Ectodermal cell (in vitro differentiated cells): ENCODE results near the gene SLC9A9.
"Not testable (repeated sequence)": the region's sequence is repeated elsewhere in the genome, so short reads cannot be mapped to it uniquely, and the experiment has no call there.

ENCODE experiments used
- H3K27ac ChIP-seq: 2 replicates; pipeline ENCODE4 v1.7.0; 2013; ENCODE audit warnings: mild to moderate bottlenecking, low read depth, low read length; ENCODE audit not compliant: insufficient read depth, poor library complexity, severe bottlenecking
- H3K27me3 ChIP-seq: 2 replicates; pipeline ENCODE4 v1.7.0; 2013; ENCODE audit warnings: mild to moderate bottlenecking, low read length; ENCODE audit not compliant: insufficient read depth, control insufficient read depth, poor library complexity, severe bottlenecking
- H3K36me3 ChIP-seq: one replicate; pipeline ENCODE4 v1.7.0; 2013; ENCODE audit warnings: low read length; ENCODE audit not compliant: control insufficient read depth, insufficient read depth
- H3K4me1 ChIP-seq: one replicate; pipeline ENCODE4 v1.7.0; 2013; ENCODE audit warnings: low read length; ENCODE audit not compliant: control insufficient read depth, insufficient read depth
- H3K4me3 ChIP-seq: 2 replicates; pipeline ENCODE4 v1.7.0; 2013; ENCODE audit warnings: low read depth, low read length, control low read depth; ENCODE audit not compliant: insufficient read depth
- H3K9me3 ChIP-seq: 2 replicates; pipeline ENCODE4 v1.7.0; 2013; ENCODE audit warnings: mild to moderate bottlenecking, low read length, moderate library complexity; ENCODE audit not compliant: control insufficient read depth
- WGBS, 2 experiments: methylation state at CpG; one replicate each; pipeline ENCODE4 v1.1.7; 2013; ENCODE audit warnings: missing lambda C conversion rate in 2 of 2; 5-methylcytosine and 5-hydroxymethylcytosine counted together

Gene SLC9A9

GRCh38 chr3:143433787-143434378, 414.4 kb downstream of the SLC9A9 start:
- H3K36me3 ChIP-seq, result no peaks in the 10 kb centered on the region
- H3K4me1 ChIP-seq, result no peaks in the 10 kb centered on the region
- WGBS, 2 experiments, result 72% methylated on average over 3 to 4 of the region's 4 CpGs
- no peak overlapping the region for H3K4me3 ChIP-seq
- H3K27me3 ChIP-seq, result no peaks in the 10 kb centered on the region
- H3K9me3 ChIP-seq, result no peaks in the 10 kb centered on the region
- H3K27ac ChIP-seq, result no peak overlapping the region

DNA sequence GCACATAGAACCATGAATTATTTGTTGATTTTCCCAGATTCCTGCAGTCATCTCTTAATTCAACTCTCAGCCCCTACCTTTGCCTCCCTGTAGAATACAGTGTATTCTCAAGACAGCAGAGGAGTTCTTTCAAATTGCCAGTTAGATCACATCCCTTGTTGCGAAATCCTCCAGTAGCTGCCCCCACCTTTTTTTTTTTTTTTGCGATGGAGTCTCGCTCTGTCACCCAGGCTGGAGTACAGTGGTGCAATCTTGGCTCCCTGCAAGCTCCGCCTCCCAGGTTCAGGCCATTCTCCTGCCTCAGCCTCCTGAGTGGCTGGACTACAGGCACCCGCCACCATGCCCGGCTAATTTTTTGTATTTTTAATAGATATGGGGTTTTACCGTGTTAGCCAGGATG, 417.0 kb downstream of the SLC9A9 start:
- not testable (repeated sequence) for H3K36me3 ChIP-seq, H3K9me3 ChIP-seq, H3K4me1 ChIP-seq, H3K27me3 ChIP-seq, H3K4me3 ChIP-seq, H3K27ac ChIP-seq
- WGBS, 2 experiments, result 93 to 96% methylated on average over 7 of the region's 7 CpGs

DNA sequence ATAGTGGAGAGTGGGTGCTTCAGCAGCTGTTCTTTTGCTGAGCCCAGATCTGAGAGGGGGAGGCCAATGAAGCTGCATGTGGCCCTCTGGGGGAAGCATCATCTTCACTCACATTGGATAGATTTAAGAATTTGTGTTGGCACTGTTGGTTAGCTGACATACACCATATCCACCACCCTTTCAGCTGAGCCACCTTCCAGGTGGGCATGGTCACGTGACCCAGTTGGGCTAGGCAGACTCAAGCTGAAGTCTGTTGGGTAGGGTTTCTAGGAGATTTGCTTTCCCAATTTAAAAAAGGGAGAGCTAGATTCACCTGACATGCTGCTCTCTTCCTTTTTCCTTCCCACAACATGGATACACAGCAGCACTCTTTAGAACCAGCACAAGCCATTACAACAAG, 417.7 kb downstream of the SLC9A9 start:
- H3K4me1 ChIP-seq, result no peaks in the 10 kb centered on the region
- H3K4me3 ChIP-seq, result no peak overlapping the region
- 80 to 100% methylated on average over 1 of the region's 1 CpG for WGBS, 2 experiments

DNA sequence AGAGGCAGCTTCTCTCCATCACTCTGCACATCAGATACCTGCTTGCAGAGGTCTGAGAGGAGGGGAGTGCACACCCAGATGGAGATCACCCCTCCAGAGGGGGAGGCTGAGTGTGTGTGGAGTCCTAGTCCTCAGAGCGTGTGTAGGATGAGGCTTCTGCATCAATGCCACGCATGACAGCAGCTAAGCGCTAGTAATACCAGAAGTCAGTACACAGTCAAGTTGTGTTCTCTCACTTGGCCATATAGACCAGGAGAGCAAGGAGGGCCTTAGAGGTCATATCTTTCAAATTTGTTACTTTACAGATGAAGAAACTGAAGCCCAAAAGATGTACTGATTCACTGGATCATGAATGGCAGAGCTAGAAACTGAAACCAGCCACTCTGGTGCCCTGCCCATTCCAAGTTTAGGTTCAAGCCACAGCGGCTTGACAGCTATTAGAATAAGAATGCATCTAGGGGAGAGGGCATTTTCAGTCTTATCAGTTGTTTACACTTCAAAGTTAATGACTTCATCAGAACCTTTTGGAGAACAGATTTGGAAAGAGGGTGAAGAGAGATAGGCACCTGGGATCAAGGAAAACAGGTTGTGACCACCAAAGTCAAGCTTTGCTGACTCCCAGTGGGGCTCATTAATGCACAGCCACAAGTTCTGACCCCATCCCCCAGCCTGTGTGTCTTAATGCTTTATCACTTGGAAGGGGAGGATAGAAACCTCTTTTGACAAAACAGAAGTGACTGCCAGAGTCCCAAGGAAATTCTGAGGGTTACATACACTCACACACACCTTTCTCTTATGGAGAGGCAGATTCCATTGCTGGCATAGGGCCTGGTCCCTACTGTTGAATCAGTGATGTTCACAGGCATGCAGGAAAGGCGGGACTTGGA, 418.4 kb downstream of the SLC9A9 start:
- Histone ChIP-seq H3K36me3 (no peaks in the 10 kb centered on the region), H3K9me3 (no peaks in the 10 kb centered on the region), H3K4me3 (no peak overlapping the region), H3K27me3 (no peaks in the 10 kb centered on the region), H3K27ac (no peak overlapping the region), H3K4me1 (no peaks in the 10 kb centered on the region)
- 77 to 79% methylated on average over 5 of the region's 5 CpGs for whole genome bisulfite sequencing, 2 experiments

More for the DNA sequence above, 417.7 kb downstream of the SLC9A9 start:
- Histone ChIP-seq H3K27me3 (no peaks in the 10 kb centered on the region), H3K27ac (no peak overlapping the region), H3K9me3 (no peaks in the 10 kb centered on the region), H3K36me3 (no peaks in the 10 kb centered on the region)

DNA sequence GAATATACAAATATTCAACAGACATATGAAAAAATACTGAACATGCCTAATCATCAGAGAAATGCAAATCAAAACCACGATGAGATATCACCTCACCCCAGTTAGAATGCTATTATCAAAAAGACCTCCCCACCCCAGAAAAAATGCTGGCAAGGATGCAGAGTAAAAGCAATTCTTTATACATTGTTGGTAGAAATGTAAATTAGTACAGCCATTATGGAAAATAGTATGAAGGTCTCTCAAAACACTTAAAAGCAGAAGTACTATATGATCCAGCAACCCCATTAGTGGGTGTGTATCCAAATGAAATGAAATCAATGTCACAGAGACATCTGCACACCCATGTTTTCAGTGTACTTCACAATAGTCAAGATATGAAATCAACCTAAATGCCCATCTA, 420.0 kb downstream of the SLC9A9 start:
- Histone ChIP-seq H3K27ac (no peak overlapping the region), H3K4me1 (no peaks in the 10 kb centered on the region), H3K4me3 (no peak overlapping the region), H3K9me3 (no peaks in the 10 kb centered on the region), H3K36me3 (no peaks in the 10 kb centered on the region), H3K27me3 (no peaks in the 10 kb centered on the region)
- 80 to 100% methylated on average over 1 of the region's 1 CpG for WGBS, 2 experiments

- Histone ChIP-seq H3K36me3 (no peaks in the 10 kb centered on the region), H3K27me3 (no peaks in the 10 kb centered on the region), H3K9me3 (no peaks in the 10 kb centered on the region), H3K4me1 (no peaks in the 10 kb centered on the region), H3K4me3 (no peak overlapping the region), H3K27ac (no peak overlapping the region)
- 83 to 100% methylated on average over 1 of the region's 1 CpG for WGBS, 2 experiments
These were observed 420.6 kb downstream of the SLC9A9 start for GRCh38 chr3:143427631-143428030.

- no peaks in the 10 kb centered on the region for H3K36me3 ChIP-seq
- H3K27me3 ChIP-seq, result no peaks in the 10 kb centered on the region
- no peaks in the 10 kb centered on the region for H3K4me1 ChIP-seq
- no peak overlapping the region for H3K27ac ChIP-seq
- no peak overlapping the region for H3K4me3 ChIP-seq
- WGBS, 2 experiments, result 89% methylated on average over 1 of the region's 1 CpG; no CpG with 5 or more reads in 1 of the 2 experiments
- H3K9me3 ChIP-seq, result no peaks in the 10 kb centered on the region
These were observed 423.4 kb downstream of the SLC9A9 start for GRCh38 chr3:143424874-143425273.

- no peaks in the 10 kb centered on the region for H3K4me1 ChIP-seq
- 81 to 85% methylated on average over 2 to 3 of the region's 3 CpGs for WGBS, 2 experiments
- no peaks in the 10 kb centered on the region for H3K9me3 ChIP-seq
- no peak overlapping the region for H3K27ac ChIP-seq
- no peaks in the 10 kb centered on the region for H3K27me3 ChIP-seq
- no peaks in the 10 kb centered on the region for H3K36me3 ChIP-seq
- no peak overlapping the region for H3K4me3 ChIP-seq
These were observed 426.7 kb downstream of the SLC9A9 start for GRCh38 chr3:143421556-143421955.

DNA sequence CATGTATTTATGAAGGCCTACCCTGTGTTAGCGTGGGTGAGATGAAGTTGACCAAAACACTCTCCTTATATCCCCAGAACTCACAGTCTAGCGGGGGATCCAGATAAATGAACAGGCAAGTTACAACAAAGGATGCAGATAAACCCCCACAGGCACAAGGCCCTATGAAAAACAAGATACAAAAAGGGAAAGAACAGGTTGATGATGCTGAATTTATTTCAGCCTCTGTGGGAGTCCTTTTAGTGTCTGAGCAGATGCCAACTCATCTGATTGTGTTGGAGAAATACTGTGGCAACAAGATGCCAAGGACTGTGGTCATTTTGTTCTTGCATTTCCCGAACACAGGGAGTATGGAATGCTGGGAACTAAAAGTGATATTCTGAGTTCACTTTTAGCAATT, 428.7 kb downstream of the SLC9A9 start:
- WGBS, 2 experiments, result 88 to 93% methylated on average over 2 to 3 of the region's 3 CpGs
- Histone ChIP-seq H3K27ac (no peak overlapping the region), H3K9me3 (no peaks in the 10 kb centered on the region), H3K4me3 (no peak overlapping the region), H3K27me3 (no peaks in the 10 kb centered on the region), H3K36me3 (no peaks in the 10 kb centered on the region), H3K4me1 (no peaks in the 10 kb centered on the region)

GRCh38 chr3:143418391-143418790, 429.9 kb downstream of the SLC9A9 start:
- Histone ChIP-seq H3K27ac (no peak overlapping the region), H3K9me3 (no peaks in the 10 kb centered on the region), H3K4me3 (no peak overlapping the region), H3K27me3 (no peaks in the 10 kb centered on the region), H3K4me1 (no peaks in the 10 kb centered on the region), H3K36me3 (no peaks in the 10 kb centered on the region)
- 94 to 95% methylated on average over 3 of the region's 3 CpGs for WGBS, 2 experiments
